Tibial nerve (tissue), 4 donors: ENCODE data around the gene PNKD. TPM values are rescaled to one million over a fixed set of nuclear protein-coding genes. Genes with fewer than 3 reads are reported as not detected.
A peak's percentile ranks its signal among the peaks of the same experiment; 100 is the strongest.

Experiments
- DNase-seq, 2 donors: peaks; one replicate each; pipeline ENCODE4 v3.0.0-alpha.2; 2019; ENCODE audit warnings: low spot score in 2 of 2
- H3K27ac ChIP-seq, 4 donors: fragments of 200-600 bp; sonication (generic) in 3 of 4; one replicate each; pipeline ENCODE4 v1.5.1; 2017 to 2019; ENCODE audit warnings: mild to moderate bottlenecking in 1 of 4
- H3K27me3 ChIP-seq, 2 donors: fragments of 200-600 bp; sonication (generic) in 1 of 2; one replicate each; pipeline versions ENCODE4 v1.5.1 to v1.6.0; 2017 to 2019
- H3K36me3 ChIP-seq, 3 donors: fragments of 200-600 bp; sonication (generic); one replicate each; pipeline ENCODE4 v1.5.1; 2018 to 2019
- H3K4me1 ChIP-seq, 4 donors: fragments of 200-600 bp; sonication (generic) in 3 of 4; one replicate each; pipeline ENCODE4 v1.5.1; 2017 to 2019
- H3K4me3 ChIP-seq, 4 donors: fragments of 200-600 bp; sonication (generic) in 3 of 4; one replicate each; pipeline ENCODE4 v1.5.1; 2017 to 2019; ENCODE audit warnings: mild to moderate bottlenecking in 1 of 4, moderate library complexity in 1 of 4
- H3K9me3 ChIP-seq, 4 donors: fragments of 200-600 bp; sonication (generic) in 3 of 4; one replicate each; pipeline ENCODE4 v1.5.1; 2017 to 2019
- CTCF ChIP-seq, 5 experiments: fragments of 200-600 bp in 3 of 5; fragments of 450-650 bp in 2 of 5; sonication (generic) in 3 of 5; IDR thresholded peaks; one replicate each; pipeline ENCODE4 v1.5.1; 2016 to 2019; ENCODE audit warnings: antibody characterized with exemption in 5 of 5, mild to moderate bottlenecking in 3 of 5, moderate library complexity in 2 of 5
- EP300 ChIP-seq, 2 donors: sonication (generic); formaldehyde crosslinking; IDR thresholded peaks; one replicate each; pipeline ENCODE4 v1.6.1; 2017; ENCODE audit warnings: antibody characterized with exemption in 2 of 2, mild to moderate bottlenecking in 1 of 2
- POLR2A ChIP-seq, 2 donors: fragments of 450-650 bp; IDR thresholded peaks; one replicate each; pipeline ENCODE4 v1.6.1; 2017; ENCODE audit warnings: antibody characterized with exemption in 2 of 2, mild to moderate bottlenecking in 2 of 2, moderate library complexity in 2 of 2
- WGBS, 2 donors: methylation state at CpG; one replicate each; pipeline ENCODE4 v1.1.5; 2018; 5-methylcytosine and 5-hydroxymethylcytosine counted together
- total RNA-seq, 4 donors: library from RNA; depleted of rRNA; stranded (reverse); fragments of >200 nt; gene quantifications; one replicate each; pipeline ENCODE4 v1.1.0, GENCODE V29; 2016

The PNKD gene
- total RNA-seq, 4 donors from 2014 or later = 62.3 to 68.9 (median 63.6) TPM

GRCh38 chr2:218354045-218354444 lies 83.7 kb downstream of the PNKD start:
- TF ChIP-seq EP300 (IDR thresholded peaks at IDR 0.05) = no peak
- no peak for TF ChIP-seq CTCF (IDR thresholded peaks at IDR 0.05)
- no peak for TF ChIP-seq POLR2A (IDR thresholded peaks at IDR 0.05)
- no peak overlapping the region for H3K27ac ChIP-seq
- no peaks in the 10 kb centered on the region for H3K36me3 ChIP-seq
- DNase-seq = no peak
- H3K4me1 ChIP-seq = peaks cover 0 to 14% (median 0%) of the 10 kb centered on the region in 4 donors
- H3K4me3 ChIP-seq = no peak overlapping the region
- 91 to 95% methylated on average over 14 of the region's 14 CpGs for WGBS, 2 donors
- no peaks in the 10 kb centered on the region for H3K27me3 ChIP-seq
- peaks cover 0 to 16% (median 1%) of the 10 kb centered on the region in 4 donors for H3K9me3 ChIP-seq

DNA sequence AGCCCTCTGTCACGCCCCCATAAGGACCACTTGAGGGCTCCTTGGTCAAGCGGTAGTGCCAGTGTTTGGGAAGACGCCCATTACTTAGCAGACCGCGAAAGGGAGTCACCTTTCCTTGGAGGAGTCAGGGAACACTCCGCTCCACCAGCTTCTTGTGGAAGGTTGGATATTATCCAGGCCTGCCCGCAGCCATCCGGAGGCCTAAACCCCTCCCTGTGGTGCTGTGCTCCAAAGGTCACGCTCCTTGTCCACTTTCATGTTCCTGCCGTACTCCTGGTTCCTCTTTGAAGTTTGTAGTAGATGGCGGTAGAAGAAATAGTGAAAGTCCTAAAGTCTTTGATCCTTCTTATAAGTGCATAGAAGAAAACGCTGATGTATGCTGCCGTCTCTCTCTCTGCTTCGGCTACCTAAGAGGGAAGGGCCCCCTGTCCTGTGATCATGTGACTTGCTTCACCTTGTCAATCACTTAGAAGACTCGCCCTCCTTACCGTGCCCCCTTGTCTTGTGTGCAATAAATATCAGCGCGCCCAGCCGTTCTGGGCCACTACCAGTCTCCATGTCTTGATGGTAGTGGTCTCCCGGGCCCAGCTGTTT lies 84.6 kb downstream of the PNKD start:
- TF ChIP-seq POLR2A (IDR thresholded peaks at IDR 0.05) = no peak
- TF ChIP-seq CTCF (IDR thresholded peaks at IDR 0.05) = no peak
- TF ChIP-seq EP300 (IDR thresholded peaks at IDR 0.05) = no peak
- WGBS, 2 donors = 80 to 82% methylated on average over 20 of the region's 20 CpGs
- peaks cover 0 to 16% (median 1%) of the 10 kb centered on the region in 4 donors for H3K9me3 ChIP-seq

GRCh38 chr2:218357236-218358177 lies 87.2 kb downstream of the PNKD start:
- 62 to 64% methylated on average over 17 of the region's 17 CpGs for WGBS, 2 donors
- no peak for DNase-seq
- H3K27ac ChIP-seq = no peak overlapping the region

More for the DNA sequence above, 84.6 kb downstream of the PNKD start:
- H3K4me1 ChIP-seq = peaks cover 0 to 14% (median 0%) of the 10 kb centered on the region in 4 donors
- H3K4me3 ChIP-seq = no peak overlapping the region
- no peak for DNase-seq
- no peak overlapping the region for H3K27ac ChIP-seq
- H3K36me3 ChIP-seq = no peaks in the 10 kb centered on the region
- no peaks in the 10 kb centered on the region for H3K27me3 ChIP-seq

DNA sequence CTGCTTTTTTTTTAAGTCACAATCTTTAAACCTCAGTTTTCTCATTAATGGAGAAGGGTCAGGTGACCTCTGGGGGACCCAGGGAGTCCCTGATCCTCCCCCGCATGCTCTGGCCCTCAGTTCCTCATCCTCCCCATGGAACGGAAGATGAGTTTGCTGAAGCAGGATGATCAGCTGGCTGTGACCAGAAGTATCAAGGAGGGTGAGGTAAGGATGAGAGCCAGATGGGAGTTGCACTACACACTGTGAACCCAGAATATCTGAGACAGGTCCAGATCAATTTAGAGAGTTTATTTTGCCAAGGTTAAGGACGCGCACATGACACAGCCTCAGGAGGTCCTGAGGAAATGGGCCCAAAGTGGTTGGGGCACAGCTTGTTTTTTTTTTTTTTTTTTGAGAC lies 90.1 kb downstream of the PNKD start:
- peaks cover 0 to 14% (median 0%) of the 10 kb centered on the region in 4 donors for H3K4me1 ChIP-seq
- DNase-seq = no peak
- no peak overlapping the region for H3K27ac ChIP-seq
- no peaks in the 10 kb centered on the region for H3K9me3 ChIP-seq
- no peaks in the 10 kb centered on the region for H3K27me3 ChIP-seq
- H3K36me3 ChIP-seq = no peaks in the 10 kb centered on the region
- H3K4me3 ChIP-seq = no peak overlapping the region
- no peak for TF ChIP-seq POLR2A (IDR thresholded peaks at IDR 0.05)
- TF ChIP-seq CTCF (IDR thresholded peaks at IDR 0.05) = no peak
- peak in 1 of 2 donors; percentile 63 for TF ChIP-seq EP300 (IDR thresholded peaks at IDR 0.05)
- WGBS, 2 donors = 90% methylated on average over 4 of the region's 4 CpGs

More at GRCh38 chr2:218357236-218358177, 87.2 kb downstream of the PNKD start:
- no peak overlapping the region for H3K4me3 ChIP-seq
- no peak for TF ChIP-seq POLR2A (IDR thresholded peaks at IDR 0.05)
- no peak for TF ChIP-seq CTCF (IDR thresholded peaks at IDR 0.05)
- TF ChIP-seq EP300 (IDR thresholded peaks at IDR 0.05) = no peak
- no peaks in the 10 kb centered on the region for H3K36me3 ChIP-seq
- H3K27me3 ChIP-seq = no peaks in the 10 kb centered on the region
- H3K9me3 ChIP-seq = no peaks in the 10 kb centered on the region
- peaks cover 0 to 14% (median 0%) of the 10 kb centered on the region in 4 donors for H3K4me1 ChIP-seq

GRCh38 chr2:218362606-218363005 lies 92.3 kb downstream of the PNKD start:
- peaks cover 0 to 4% (median 0%) of the 10 kb centered on the region in 4 donors for H3K4me1 ChIP-seq
- TF ChIP-seq EP300 (IDR thresholded peaks at IDR 0.05) = no peak
- TF ChIP-seq POLR2A (IDR thresholded peaks at IDR 0.05) = no peak
- TF ChIP-seq CTCF (IDR thresholded peaks at IDR 0.05) = no peak
- no peaks in the 10 kb centered on the region for H3K27me3 ChIP-seq
- H3K9me3 ChIP-seq = peaks cover 0 to 7% (median 0%) of the 10 kb centered on the region in 4 donors
- no peak overlapping the region for H3K27ac ChIP-seq
- H3K4me3 ChIP-seq = no peak overlapping the region
- DNase-seq = no peak
- H3K36me3 ChIP-seq = no peaks in the 10 kb centered on the region
- WGBS, 2 donors = 88 to 89% methylated on average over 8 of the region's 8 CpGs
